SK-N-SH (cell line): ENCODE results near the gene UQCR10. TPM values are rescaled to one million over a fixed set of nuclear protein-coding genes. Genes with fewer than 3 reads are reported as not detected.

Experiments used
- CTCF ChIA-PET: fragments of 300-600, 350-600 bp; formaldehyde crosslinking; extraction: SDS; loops from one replicate; lab custom pipeline; 2021; lab: Yijun Ruan, JAX
- POLR2A ChIA-PET: fragments of 350-600 bp; sonication (Branson Sonifier 250); formaldehyde crosslinking; extraction: SDS; loops from one replicate; lab custom pipeline; 2020; ENCODE audit warnings: antibody characterized with exemption, inconsistent platforms; lab: Yijun Ruan, JAX
- DNase-seq: peaks from one replicate; pipeline ENCODE4 v3.0.0; 2012
- H2AFZ ChIP-seq: fragments of 200-600 bp; sonication (generic); 2 replicates; pipeline ENCODE4 v1.8.1; 2016; ENCODE audit warnings: antibody characterized with exemption, mild to moderate bottlenecking, low read depth
- H3F3A ChIP-seq: fragments of 200-600 bp; sonication (generic); replicated peaks from 2 replicates; pipeline ENCODE3; 2016; ENCODE audit warnings: antibody characterized with exemption, mild to moderate bottlenecking; ENCODE audit not compliant: insufficient read depth
- H3K27ac ChIP-seq, 2 experiments: fragments of 200-500 bp in 1 of 2; fragments of 200-600 bp in 1 of 2; sonication (Bioruptor generic) in 1 of 2; sonication (generic), shearing (Covaris generic) in 1 of 2; 2 replicates each; pipeline versions ENCODE4 v1.5.1 to v1.6.1; 2014 to 2016; ENCODE audit warnings: low read depth in 2 of 2, inconsistent platforms in 1 of 2, low read length in 1 of 2, mild to moderate bottlenecking in 1 of 2, mixed read lengths in 1 of 2
- H3K27me3 ChIP-seq: fragments of 200-600 bp; sonication (generic), shearing (Covaris generic); 2 replicates; pipeline ENCODE4 v1.6.1; 2016; ENCODE audit warnings: mixed run types; ENCODE audit not compliant: insufficient read depth
- H3K36me3 ChIP-seq, 2 experiments: fragments of 200-500 bp in 1 of 2; fragments of 200-600 bp in 1 of 2; sonication (Bioruptor generic) in 1 of 2; sonication (generic) in 1 of 2; replicated peaks in 1 of 2; 2 replicates each; pipeline versions ENCODE3 to v1.5.1; 2014 to 2016; ENCODE audit warnings: low read length in 1 of 2, mild to moderate bottlenecking in 1 of 2; ENCODE audit not compliant: insufficient read depth in 2 of 2, control insufficient read depth in 1 of 2
- H3K4me1 ChIP-seq, 2 experiments: fragments of 200-500 bp in 1 of 2; fragments of 200-600 bp in 1 of 2; sonication (Bioruptor generic) in 1 of 2; sonication (generic), shearing (Covaris generic) in 1 of 2; 2 replicates each; pipeline versions ENCODE4 v1.5.1 to v1.6.1; 2014 to 2016; ENCODE audit warnings: low read depth in 1 of 2, low read length in 1 of 2, mixed run types in 1 of 2; ENCODE audit not compliant: insufficient read depth in 2 of 2, control insufficient read depth in 1 of 2
- H3K4me2 ChIP-seq: fragments of 200-600 bp; sonication (generic), shearing (Covaris generic); 2 replicates; pipeline ENCODE4 v1.6.1; 2017; ENCODE audit warnings: mixed run types
- H3K4me3 ChIP-seq, 2 experiments: fragments of 200-500 bp in 1 of 2; fragments of 200-600 bp in 1 of 2; sonication (Bioruptor generic) in 1 of 2; sonication (generic), shearing (Covaris generic) in 1 of 2; 2 replicates each; pipeline versions ENCODE4 v1.5.1 to v1.8.1; 2014 to 2016; ENCODE audit warnings: low read depth in 2 of 2, inconsistent platforms in 1 of 2, low read length in 1 of 2, mild to moderate bottlenecking in 1 of 2, mixed read lengths in 1 of 2, moderate library complexity in 1 of 2
- H3K79me2 ChIP-seq: fragments of 200-600 bp; sonication (generic); 2 replicates; pipeline ENCODE4 v1.8.1; 2017; ENCODE audit warnings: mild to moderate bottlenecking; ENCODE audit not compliant: insufficient read depth
- H3K9ac ChIP-seq: fragments of 200-600 bp; sonication (generic); 2 replicates; pipeline ENCODE4 v1.6.1; 2017; ENCODE audit warnings: mixed run types
- H3K9me2 ChIP-seq: fragments of 200-600 bp; sonication (generic); 2 replicates; pipeline ENCODE4 v1.6.1; 2017; ENCODE audit warnings: mixed run types
- H3K9me3 ChIP-seq: fragments of 200-600 bp; sonication (generic); 2 replicates; pipeline ENCODE4 v1.6.1; 2017; ENCODE audit warnings: mixed run types, mild to moderate bottlenecking, moderate library complexity
- H4K20me1 ChIP-seq: fragments of 200-600 bp; sonication (generic); 2 replicates; pipeline ENCODE4 v1.6.1; 2017; ENCODE audit warnings: mild to moderate bottlenecking, mixed run types; ENCODE audit not compliant: insufficient read depth
- CHD2 ChIP-seq: fragments of 150-350 bp; IDR thresholded peaks from 2 replicates; pipeline ENCODE4 v1.6.1; 2018; ENCODE audit warnings: low read length; ENCODE audit not compliant: partially characterized antibody
- ELF1 ChIP-seq: IDR thresholded peaks from 2 replicates; pipeline ENCODE4 v1.4.0; 2012
- FOXJ3 ChIP-seq: sonication (generic); formaldehyde crosslinking; IDR thresholded peaks from 2 replicates; pipeline ENCODE4 v1.5.1; 2020; ENCODE audit warnings: mild to moderate bottlenecking, missing genetic modification reagents
- FOXM1 ChIP-seq: IDR thresholded peaks from 2 replicates; pipeline ENCODE4 v1.4.0; 2012; ENCODE audit warnings: low read depth, mild to moderate bottlenecking
- GATA2 ChIP-seq: sonication (generic); formaldehyde crosslinking; IDR thresholded peaks from 2 replicates; pipeline ENCODE4 v1.5.0; 2020; ENCODE audit warnings: mild to moderate bottlenecking, missing genetic modification reagents
- JUND ChIP-seq: IDR thresholded peaks from 2 replicates; pipeline ENCODE4 v1.4.0; 2012
- MXI1 ChIP-seq: IDR thresholded peaks from 2 replicates; pipeline ENCODE4 v1.6.1; 2012; ENCODE audit warnings: mild to moderate bottlenecking, low read depth, low read length, improper control_type of control experiment
- NFIC ChIP-seq: IDR thresholded peaks from 2 replicates; pipeline ENCODE4 v1.4.0; 2012; ENCODE audit warnings: borderline replicate concordance
- NRF1 ChIP-seq: IDR thresholded peaks from 2 replicates; pipeline ENCODE4 v1.6.1; 2012; ENCODE audit warnings: low read depth, mild to moderate bottlenecking, low read length
- RAD21 ChIP-seq: IDR thresholded peaks from 2 replicates; pipeline ENCODE4 v1.6.1; 2012; ENCODE audit warnings: mild to moderate bottlenecking, low read length
- RCOR1 ChIP-seq: fragments of 150-350 bp; IDR thresholded peaks from 2 replicates; pipeline ENCODE4 v1.6.1; 2017; ENCODE audit warnings: antibody characterized with exemption, low read length
- RFX5 ChIP-seq: IDR thresholded peaks from 2 replicates; pipeline ENCODE4 v1.6.1; 2012; ENCODE audit warnings: mild to moderate bottlenecking, improper control_type of control experiment, low read length
- SMC3 ChIP-seq: IDR thresholded peaks from 2 replicates; pipeline ENCODE4 v1.6.1; 2012; ENCODE audit warnings: low read depth, low read length, improper control_type of control experiment
- TAF1 ChIP-seq: IDR thresholded peaks from 2 replicates; pipeline ENCODE4 v1.6.1; 2012; ENCODE audit warnings: low read depth, mild to moderate bottlenecking, low read length, moderate library complexity, borderline replicate concordance
- TCF12 ChIP-seq: IDR thresholded peaks from 2 replicates; pipeline ENCODE4 v1.4.0; 2012
- TEAD4 ChIP-seq: IDR thresholded peaks from 2 replicates; pipeline ENCODE4 v1.4.0; 2012; ENCODE audit warnings: mild to moderate bottlenecking, borderline replicate concordance; ENCODE audit not compliant: insufficient read depth
- YY1 ChIP-seq: IDR thresholded peaks from 2 replicates; pipeline ENCODE4 v1.4.0; 2012; ENCODE audit warnings: low read depth, mild to moderate bottlenecking
- WGBS: methylation state at CpG from one replicate; pipeline ENCODE4 v1.1.6; 2017; ENCODE audit warnings: low lambda C conversion rate; 5-methylcytosine and 5-hydroxymethylcytosine counted together
- polyA plus RNA-seq, 3 experiments: library from polyadenylated mRNA; depleted of rRNA; stranded (reverse); fragments of >200 nt; gene quantifications; 2 replicates each; pipeline ENCODE4 v1.2.3, GENCODE V29; 2012
- TF ChIP-seq, protein P1 (sequence below): IDR thresholded peaks from 2 replicates; pipeline ENCODE4; 2012
- TF ChIP-seq, protein P2 (sequence below): fragments of 150-350 bp; IDR thresholded peaks from 2 replicates; pipeline ENCODE4 v1.6.1; 2016; ENCODE audit warnings: mild to moderate bottlenecking, low read depth, low read length
- TF ChIP-seq, protein P3 (sequence below): IDR thresholded peaks from 2 replicates; pipeline ENCODE4 v1.4.0; 2012; ENCODE audit warnings: low read depth, borderline replicate concordance

Gene UQCR10
- polyA plus RNA-seq, 1 of the 3 experiments (the other 2 are of a cell fraction): 248 TPM

DNA sequence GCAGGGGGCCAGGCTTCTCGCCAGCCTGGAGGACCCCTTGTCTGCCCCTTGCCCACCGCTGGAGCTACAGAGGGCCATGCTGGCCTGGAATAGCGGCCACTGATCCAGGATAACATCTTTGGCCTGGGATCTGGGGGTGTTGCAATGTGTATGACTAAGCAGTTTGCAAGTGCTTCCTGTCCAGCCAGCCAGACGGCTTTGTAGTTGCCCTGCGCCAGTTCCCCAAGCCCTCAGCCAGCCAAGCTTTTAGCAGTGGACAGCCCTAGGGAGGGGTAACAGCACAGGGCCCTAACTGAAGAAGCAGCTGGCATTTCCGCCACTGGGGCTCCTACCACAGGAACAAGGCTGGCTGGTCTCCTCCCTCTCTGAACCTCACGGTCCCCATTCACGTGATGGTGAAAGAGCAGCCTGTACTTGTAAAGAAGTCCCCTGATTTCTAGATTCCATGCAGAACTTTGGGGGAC is 32.1 kb downstream of the UQCR10 start (continued):
- TF ChIP-seq, protein P1, sequence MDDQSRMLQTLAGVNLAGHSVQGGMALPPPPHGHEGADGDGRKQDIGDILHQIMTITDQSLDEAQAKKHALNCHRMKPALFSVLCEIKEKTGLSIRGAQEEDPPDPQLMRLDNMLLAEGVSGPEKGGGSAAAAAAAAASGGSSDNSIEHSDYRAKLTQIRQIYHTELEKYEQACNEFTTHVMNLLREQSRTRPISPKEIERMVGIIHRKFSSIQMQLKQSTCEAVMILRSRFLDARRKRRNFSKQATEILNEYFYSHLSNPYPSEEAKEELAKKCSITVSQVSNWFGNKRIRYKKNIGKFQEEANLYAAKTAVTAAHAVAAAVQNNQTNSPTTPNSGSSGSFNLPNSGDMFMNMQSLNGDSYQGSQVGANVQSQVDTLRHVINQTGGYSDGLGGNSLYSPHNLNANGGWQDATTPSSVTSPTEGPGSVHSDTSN: 0 out of 2 replicates have a peak, but pooled peaks have one; percentile 14
- TF ChIP-seq JUND (peak; percentile 80), TAF1 (no peak), YY1 (peak; percentile 43; the same call in 1 of the 2 replicates), CHD2 (no peak), FOXM1 (0 out of 2 replicates have a peak, but pooled peaks have one; percentile 57), TEAD4 (peak; percentile 64; the same call in 1 of the 2 replicates)
- TF ChIP-seq, protein P2, sequence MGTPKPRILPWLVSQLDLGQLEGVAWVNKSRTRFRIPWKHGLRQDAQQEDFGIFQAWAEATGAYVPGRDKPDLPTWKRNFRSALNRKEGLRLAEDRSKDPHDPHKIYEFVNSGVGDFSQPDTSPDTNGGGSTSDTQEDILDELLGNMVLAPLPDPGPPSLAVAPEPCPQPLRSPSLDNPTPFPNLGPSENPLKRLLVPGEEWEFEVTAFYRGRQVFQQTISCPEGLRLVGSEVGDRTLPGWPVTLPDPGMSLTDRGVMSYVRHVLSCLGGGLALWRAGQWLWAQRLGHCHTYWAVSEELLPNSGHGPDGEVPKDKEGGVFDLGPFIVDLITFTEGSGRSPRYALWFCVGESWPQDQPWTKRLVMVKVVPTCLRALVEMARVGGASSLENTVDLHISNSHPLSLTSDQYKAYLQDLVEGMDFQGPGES: no peak
- TF ChIP-seq, protein P3, sequence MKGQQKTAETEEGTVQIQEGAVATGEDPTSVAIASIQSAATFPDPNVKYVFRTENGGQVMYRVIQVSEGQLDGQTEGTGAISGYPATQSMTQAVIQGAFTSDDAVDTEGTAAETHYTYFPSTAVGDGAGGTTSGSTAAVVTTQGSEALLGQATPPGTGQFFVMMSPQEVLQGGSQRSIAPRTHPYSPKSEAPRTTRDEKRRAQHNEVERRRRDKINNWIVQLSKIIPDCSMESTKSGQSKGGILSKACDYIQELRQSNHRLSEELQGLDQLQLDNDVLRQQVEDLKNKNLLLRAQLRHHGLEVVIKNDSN: peak; percentile 65; the same call in 1 of the 2 replicates

DNA sequence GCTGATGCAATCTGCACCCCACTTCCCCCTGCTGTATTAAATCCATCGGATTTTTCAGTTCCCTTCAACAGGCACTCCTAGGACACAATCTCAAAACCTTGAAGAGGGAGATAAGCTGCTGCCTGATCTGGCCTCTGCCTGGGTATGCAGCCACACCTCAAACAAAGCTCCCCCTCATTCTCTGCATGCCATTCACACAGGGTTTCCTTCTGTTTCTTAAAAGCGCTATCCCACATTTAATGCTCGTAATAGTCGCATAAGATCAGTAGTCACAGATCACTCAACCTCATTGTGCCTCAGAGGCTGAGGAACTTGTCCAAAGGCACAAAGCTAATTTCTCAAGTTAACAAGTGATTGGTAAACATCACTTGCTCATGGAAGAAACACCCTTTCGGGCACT is 34.0 kb downstream of the UQCR10 start:
- H3K27ac ChIP-seq: no peak overlapping the region; a peak in 1 of 4 replicates
- H4K20me1 ChIP-seq: no peaks in the 10 kb centered on the region
- peaks cover 17 to 30% of the 10 kb centered on the region in 2 experiments for H3K4me1 ChIP-seq
- H3K36me3 ChIP-seq: peaks cover 26 to 69% of the 10 kb centered on the region in 2 experiments
- no peaks in the 10 kb centered on the region for H3K9me2 ChIP-seq
- no peak overlapping the region for H3K9ac ChIP-seq
- TF ChIP-seq RFX5 (no peak), CHD2 (no peak), SMC3 (no peak), FOXJ3 (CRISPR knock-in tag) (no peak), RAD21 (no peak), NRF1 (no peak), FOXM1 (no peak), RCOR1 (no peak), GATA2 (no peak), MXI1 (no peak), YY1 (no peak), NFIC (no peak), ELF1 (no peak), TCF12 (no peak), JUND (no peak)
- TF ChIP-seq, protein P3: no peak
- TF ChIP-seq, protein P1: no peak
- TF ChIP-seq, all 33 proteins: peak for 0
- Histone ChIP-seq H3K27me3 (no peaks in the 10 kb centered on the region), H2AFZ (no peak overlapping the region), H3K4me2 (no peak overlapping the region), H3K9me3 (no peaks in the 10 kb centered on the region), H3K79me2 (peaks cover 14% of the 10 kb centered on the region; the same call in 1 of the 2 replicates), H3F3A (no peaks in the 10 kb centered on the region), H3K4me3 (no peak overlapping the region)
- ChIA-PET POLR2A (no interaction called here), CTCF (interaction anchor here (1.0 to 4.0 kb wide), 3 partner anchors 111 to 204 kb away, joined by 3 to 14 read pairs (median 3); no protein-coding TSS in a partner anchor)
- 84% methylated on average over 5 of the region's 5 CpGs for WGBS
- DNase-seq: no peak
